Cardiac fibroblast (primary cell): ENCODE measurements around the gene NR6A1.

Source experiments
- DNase-seq, 2 donors: peaks; one replicate each; pipeline versions ENCODE4 v3.0.0 to v3.0.0-alpha.2; 2010; ENCODE audit warnings: low read depth in 2 of 2
- H3K4me3 ChIP-seq, 2 donors: replicated peaks in 1 of 2; 1 replicate in 1 of 2; 2 replicates in 1 of 2; pipeline ENCODE4 v1.5.1; 2011; ENCODE audit warnings: low read depth in 2 of 2, low read length in 2 of 2, mild to moderate bottlenecking in 2 of 2, moderate library complexity in 1 of 2
- TF ChIP-seq, protein P1 (sequence below): IDR thresholded peaks from one replicate; pipeline ENCODE4 v1.5.1; 2011; ENCODE audit warnings: low read depth, mild to moderate bottlenecking, low read length, inconsistent platforms

Gene NR6A1

DNA sequence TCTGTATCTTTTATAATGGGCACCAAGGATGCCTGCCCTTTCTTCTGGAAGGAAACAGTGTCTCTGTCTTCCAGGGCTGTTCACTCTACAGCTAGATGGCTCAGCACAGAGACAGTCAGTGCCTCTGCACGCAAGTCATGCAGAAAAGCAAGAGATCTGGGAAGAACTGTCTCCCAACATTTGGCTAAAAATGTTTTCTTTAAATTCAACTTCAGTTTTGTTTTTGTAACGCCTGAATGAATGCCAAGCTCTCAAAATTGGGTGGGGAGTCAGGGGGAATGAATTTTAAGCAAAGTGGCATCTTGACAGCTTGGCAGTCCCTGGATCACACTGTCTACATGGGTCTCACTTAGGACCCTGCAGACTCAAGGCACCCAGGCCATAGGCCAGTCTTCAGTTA is 18.4 kb upstream of the NR6A1 start:
- DNase-seq, result no peak
- no peak overlapping the region for H3K4me3 ChIP-seq

DNA sequence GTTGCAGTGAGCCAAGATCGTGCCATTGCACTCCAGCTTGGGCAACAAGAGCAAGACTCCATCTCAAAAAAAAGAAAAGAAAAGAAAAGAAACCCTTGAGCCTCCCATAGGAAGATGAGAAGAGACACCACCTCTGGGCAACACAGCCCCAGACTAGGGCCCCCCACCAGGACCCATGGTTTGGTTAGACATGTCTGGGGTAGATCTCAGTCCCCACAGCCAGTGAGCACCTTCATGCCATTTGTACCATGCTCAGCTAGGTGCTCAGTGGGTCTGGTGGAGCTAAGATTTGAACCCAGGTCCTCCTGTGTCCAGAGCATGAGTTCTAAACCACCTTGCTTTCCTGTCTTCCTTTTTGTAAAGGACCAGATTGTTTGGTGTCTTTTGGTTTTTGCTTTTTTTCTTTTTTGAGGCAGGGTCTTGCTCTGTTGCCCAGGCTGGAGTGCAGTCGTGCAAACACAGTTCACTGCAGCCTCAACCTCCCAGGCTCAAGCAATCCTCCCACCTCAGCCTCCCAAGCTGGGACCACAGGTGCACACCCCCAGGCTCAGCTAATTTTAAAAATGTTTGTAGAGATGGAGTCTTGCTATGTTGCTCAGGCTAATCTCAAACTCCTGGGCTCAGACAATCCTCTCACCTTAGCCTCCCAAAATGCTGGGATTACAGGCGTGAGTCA is 17.6 kb upstream of the NR6A1 start:
- no peak overlapping the region for H3K4me3 ChIP-seq
- TF ChIP-seq, protein P1, sequence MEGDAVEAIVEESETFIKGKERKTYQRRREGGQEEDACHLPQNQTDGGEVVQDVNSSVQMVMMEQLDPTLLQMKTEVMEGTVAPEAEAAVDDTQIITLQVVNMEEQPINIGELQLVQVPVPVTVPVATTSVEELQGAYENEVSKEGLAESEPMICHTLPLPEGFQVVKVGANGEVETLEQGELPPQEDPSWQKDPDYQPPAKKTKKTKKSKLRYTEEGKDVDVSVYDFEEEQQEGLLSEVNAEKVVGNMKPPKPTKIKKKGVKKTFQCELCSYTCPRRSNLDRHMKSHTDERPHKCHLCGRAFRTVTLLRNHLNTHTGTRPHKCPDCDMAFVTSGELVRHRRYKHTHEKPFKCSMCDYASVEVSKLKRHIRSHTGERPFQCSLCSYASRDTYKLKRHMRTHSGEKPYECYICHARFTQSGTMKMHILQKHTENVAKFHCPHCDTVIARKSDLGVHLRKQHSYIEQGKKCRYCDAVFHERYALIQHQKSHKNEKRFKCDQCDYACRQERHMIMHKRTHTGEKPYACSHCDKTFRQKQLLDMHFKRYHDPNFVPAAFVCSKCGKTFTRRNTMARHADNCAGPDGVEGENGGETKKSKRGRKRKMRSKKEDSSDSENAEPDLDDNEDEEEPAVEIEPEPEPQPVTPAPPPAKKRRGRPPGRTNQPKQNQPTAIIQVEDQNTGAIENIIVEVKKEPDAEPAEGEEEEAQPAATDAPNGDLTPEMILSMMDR, result no peak
- DNase-seq, result no peak

More for the DNA sequence above, 18.4 kb upstream of the NR6A1 start:
- TF ChIP-seq, protein P1, result no peak

DNA sequence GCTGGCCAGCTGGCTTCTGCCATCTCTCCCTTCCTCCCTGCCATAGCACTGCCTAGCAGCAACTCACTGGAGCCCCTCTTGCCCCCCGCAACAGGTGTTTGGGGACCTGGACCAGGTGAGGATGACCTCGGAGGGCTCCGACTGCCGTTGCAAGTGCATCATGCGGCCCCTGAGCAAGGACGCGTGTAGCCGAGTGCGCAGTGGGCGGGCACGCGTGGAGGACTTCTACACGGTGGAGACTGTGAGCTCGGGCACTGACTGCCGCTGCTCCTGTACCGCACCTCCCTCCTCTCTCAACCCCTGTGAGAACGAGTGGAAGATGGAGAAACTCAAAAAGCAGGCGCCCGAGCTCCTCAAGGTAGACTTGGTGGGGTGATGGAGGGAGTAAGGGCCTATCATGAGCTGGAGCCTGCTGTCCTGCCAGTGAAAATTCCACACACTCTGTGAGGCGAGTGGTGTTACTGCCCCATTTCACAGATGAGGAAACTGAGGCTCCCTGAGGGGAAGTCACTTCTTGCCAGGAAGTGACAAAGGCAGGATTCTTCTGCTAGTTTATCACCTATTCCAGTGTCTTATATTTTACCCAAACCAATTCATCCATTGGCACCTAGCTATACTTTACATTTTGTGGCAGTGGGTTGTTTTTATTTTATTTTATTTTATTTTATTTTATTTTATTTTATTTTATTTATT is 15.9 kb upstream of the NR6A1 start:
- TF ChIP-seq, protein P1, result no peak
- DNase-seq, result no peak

DNA sequence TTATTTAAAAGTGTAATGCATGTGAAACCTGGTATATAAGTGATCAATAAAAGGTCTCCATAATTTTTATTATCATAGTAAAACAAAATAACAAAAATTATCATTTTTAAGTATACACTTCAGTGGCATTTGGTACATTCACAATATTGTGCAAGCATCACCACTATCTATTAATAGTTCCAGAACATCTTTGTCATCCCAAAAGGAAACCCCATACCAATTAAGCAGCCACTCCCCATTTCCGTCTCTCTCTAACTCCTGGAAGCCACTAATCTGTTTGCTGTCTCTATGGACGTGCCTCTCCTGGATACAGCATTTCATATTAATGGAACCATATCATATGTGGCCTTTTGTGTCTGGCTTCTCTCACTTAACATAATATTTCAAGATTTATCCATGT is 13.4 kb upstream of the NR6A1 start:
- TF ChIP-seq, protein P1, result no peak
- DNase-seq, result peak; percentile 61 to 79
- no peak overlapping the region for H3K4me3 ChIP-seq

More for the DNA sequence above, 15.9 kb upstream of the NR6A1 start:
- no peak overlapping the region for H3K4me3 ChIP-seq

DNA sequence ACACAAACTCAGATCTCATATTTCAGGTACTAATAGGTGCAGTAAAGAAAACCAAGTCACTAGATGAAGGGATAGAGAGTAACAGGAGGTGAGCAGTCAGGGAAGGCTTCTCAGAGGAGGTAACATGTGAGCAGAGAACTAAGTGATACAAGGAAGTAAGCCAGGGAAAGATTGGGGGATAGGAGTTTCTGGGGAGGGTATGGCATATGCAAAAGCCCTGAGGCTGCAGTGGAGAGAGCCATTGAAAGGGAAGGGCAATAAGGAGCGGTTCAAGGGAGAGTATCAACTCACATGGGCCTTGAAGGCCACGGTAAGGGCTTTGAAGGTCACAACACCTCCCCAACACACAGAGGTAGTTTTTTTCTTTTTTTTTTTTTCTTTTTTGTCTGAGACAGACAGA is 12.7 kb upstream of the NR6A1 start:
- TF ChIP-seq, protein P1, result no peak
- no peak for DNase-seq
- H3K4me3 ChIP-seq, result no peak overlapping the region

DNA sequence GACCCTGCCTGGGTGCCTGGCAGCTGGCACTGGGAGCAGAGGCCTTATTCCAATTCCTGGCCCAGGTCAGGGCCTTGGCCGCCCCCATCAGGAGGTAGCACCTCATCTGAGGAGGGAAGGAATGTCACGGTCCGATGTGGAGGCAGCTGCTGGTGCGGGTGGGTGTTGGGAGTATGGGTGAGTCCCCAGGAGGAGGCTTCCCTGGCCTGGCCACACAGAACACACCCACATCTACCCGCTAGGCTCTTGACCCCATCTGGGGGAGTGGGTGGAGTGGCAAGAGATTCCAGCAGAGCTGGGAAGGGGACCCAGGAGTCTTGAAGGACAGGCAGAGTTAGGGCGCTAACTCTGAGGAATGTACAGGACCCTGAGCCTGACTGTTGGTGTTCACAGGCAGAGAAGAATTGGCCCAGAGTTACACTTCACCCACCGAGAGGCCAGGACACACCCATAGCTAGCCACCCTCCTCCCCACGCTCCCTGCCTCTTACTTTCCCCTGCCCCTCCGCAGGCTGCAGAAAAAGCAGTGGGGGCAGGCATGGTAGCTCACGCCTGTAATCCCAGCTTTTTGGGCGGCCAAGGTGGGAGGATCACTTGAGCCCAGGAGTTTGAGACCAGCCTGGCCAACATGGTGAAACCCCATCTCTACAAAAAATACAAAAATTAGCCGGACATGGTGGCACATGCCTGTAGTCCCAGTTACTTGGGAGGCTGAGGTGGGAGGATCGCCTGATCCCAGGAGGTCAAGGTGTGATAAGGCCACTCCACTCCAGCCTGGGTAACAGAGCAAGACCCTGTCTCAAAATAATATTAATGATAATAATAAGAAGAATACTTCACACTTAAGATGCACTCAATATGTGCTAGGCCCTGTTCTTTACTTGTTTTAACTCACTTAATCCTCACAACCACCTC is 11.8 kb upstream of the NR6A1 start:
- no peak overlapping the region for H3K4me3 ChIP-seq
- TF ChIP-seq, protein P1, result no peak
- no peak for DNase-seq
